Spleen (tissue), 11 donors: ENCODE data around the gene CASQ2. TPM values are rescaled to one million over a fixed set of nuclear protein-coding genes. Genes with fewer than 3 reads are reported as not detected.

Experiments used
- DNase-seq: peaks from one replicate; pipeline ENCODE4 v3.0.0-alpha.2; 2020
- H3K27ac ChIP-seq, 8 donors: fragments of 200-600 bp; sonication (generic) in 7 of 8; 1 replicate in 4 of 8; 2 replicates in 4 of 8; pipeline versions ENCODE4 v1.5.0 to v1.8.0; 2016 to 2021; ENCODE audit warnings: inconsistent platforms in 4 of 8, mild to moderate bottlenecking in 4 of 8, moderate library complexity in 1 of 8
- H3K27me3 ChIP-seq, 7 donors: fragments of 200-600 bp; sonication (generic) in 6 of 7; replicated peaks in 1 of 7; 1 replicate in 4 of 7; 2 replicates in 3 of 7; pipeline versions ENCODE4 v1.5.0 to v1.8.0; 2016 to 2021; ENCODE audit warnings: inconsistent platforms in 3 of 7, mild to moderate bottlenecking in 1 of 7
- H3K36me3 ChIP-seq, 6 donors: fragments of 200-600 bp; sonication (generic) in 5 of 6; 1 replicate in 4 of 6; 2 replicates in 2 of 6; pipeline versions ENCODE4 v1.5.0 to v1.8.0; 2016 to 2021; ENCODE audit warnings: inconsistent platforms in 2 of 6
- H3K4me1 ChIP-seq, 6 donors: fragments of 200-600 bp; sonication (generic) in 5 of 6; 1 replicate in 3 of 6; 2 replicates in 3 of 6; pipeline versions ENCODE4 v1.5.0 to v1.8.0; 2016 to 2021; ENCODE audit warnings: inconsistent platforms in 3 of 6
- H3K4me3 ChIP-seq, 8 donors: fragments of 200-600 bp; sonication (generic) in 7 of 8; 1 replicate in 4 of 8; 2 replicates in 4 of 8; pipeline versions ENCODE4 v1.5.0 to v1.8.0; 2016 to 2021; ENCODE audit warnings: inconsistent platforms in 4 of 8, mild to moderate bottlenecking in 4 of 8, moderate library complexity in 2 of 8
- H3K9me3 ChIP-seq, 8 donors: fragments of 200-600 bp; sonication (generic) in 7 of 8; 1 replicate in 4 of 8; 2 replicates in 4 of 8; pipeline versions ENCODE4 v1.5.0 to v1.8.0; 2016 to 2021; ENCODE audit warnings: inconsistent platforms in 4 of 8
- POLR2A ChIP-seq, 3 donors: fragments of 450-650 bp; IDR thresholded peaks; one replicate each; pipeline ENCODE4 v1.5.1; 2017; ENCODE audit warnings: antibody characterized with exemption in 3 of 3, mild to moderate bottlenecking in 1 of 3
- POLR2AphosphoS5 ChIP-seq, 3 donors: sonication (generic); formaldehyde crosslinking; IDR thresholded peaks; one replicate each; pipeline ENCODE4 v1.5.1; 2017; ENCODE audit warnings: antibody characterized with exemption in 3 of 3
- WGBS, 5 donors: extraction: QIAGEN DNeasy Blood & Tissue Kit in 3 of 5; methylation state at CpG; one replicate each; pipeline versions ENCODE4 v1.1.5 to v1.1.7; 2013 to 2018; 5-methylcytosine and 5-hydroxymethylcytosine counted together
- intact Hi-C: fragments of 100-400 bp; cut with DNase I; formaldehyde crosslinking; loops from one replicate; pipeline ENCODE4 v1.15.0; 2023; ENCODE audit warnings: low total_unique reads
- polyA plus RNA-seq, 3 donors: library from polyadenylated mRNA; stranded (reverse); fragments of 200-250 nt; gene quantifications; one replicate each; pipeline ENCODE4 v1.2.1, GENCODE V29; 2013
- total RNA-seq, 7 donors: library from RNA; depleted of rRNA in 3 of 7; stranded (reverse); fragments of >200 nt in 3 of 7; fragmentation: NEBNext Ultra II Directional in 4 of 7; extraction: Animal tissue kit (Norgen Biotek cat#: 25700) in 4 of 7; gene quantifications; one replicate each; pipeline versions ENCODE4 v1.1.0 to v1.2.1, GENCODE V29; 2016 to 2021
- TF ChIP-seq, protein P1 (sequence below), 11 experiments: fragments of 200-600 bp in 7 of 11; fragments of 450-650 bp in 4 of 11; sonication (generic) in 4 of 11; IDR thresholded peaks in 8 of 11; conservative IDR thresholded peaks in 3 of 11; 1 replicate in 7 of 11; 2 replicates in 4 of 11; pipeline versions ENCODE4 v1.4.0 to v1.8.0; 2016 to 2021; ENCODE audit warnings: antibody characterized with exemption in 11 of 11, inconsistent platforms in 4 of 11, mild to moderate bottlenecking in 1 of 11
- donor health status: healthy with polysubstance abuse.
- donor health status: DM: no; HTN: no; CAD: no; lungs with moderate emphysema.
- donor health status: DM: no; HTN: no; CAD: no.
- donor health status: Bipolar disorder and iron deficiency.
- donor health status: healthy.
- donor health status: DM: no; HTN: no; CAD: no.
- donor health status: DM: yes; HTN: yes; CAD: no.

CASQ2 gene
- total and polyA plus RNA-seq, 10 donors: 0.24 to 0.93 (median 0.51) TPM

DNA sequence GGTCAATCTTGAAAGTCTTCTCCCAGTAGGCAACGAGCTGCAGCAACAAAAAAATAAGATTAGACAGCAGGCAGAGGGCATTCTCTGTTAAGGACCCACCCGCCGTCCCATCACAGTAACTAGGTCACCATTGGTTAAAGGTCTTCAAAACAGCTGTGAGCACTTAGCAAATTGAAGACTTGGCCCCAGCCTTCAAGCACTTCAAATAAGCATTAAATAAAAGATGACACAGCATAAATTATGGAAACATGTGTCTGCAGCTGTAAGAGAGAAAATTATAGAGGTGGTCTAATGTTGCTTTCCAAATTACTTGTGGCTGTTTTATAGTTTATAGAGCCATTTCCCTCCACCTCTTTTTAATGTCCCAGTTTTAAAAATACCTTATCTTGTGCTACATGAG lies 65.6 kb downstream of the CASQ2 start:
- H3K27ac ChIP-seq: no peak overlapping the region
- no peaks in the 10 kb centered on the region for H3K9me3 ChIP-seq
- H3K4me1 ChIP-seq: no peaks in the 10 kb centered on the region
- H3K4me3 ChIP-seq: no peak overlapping the region
- WGBS, 5 donors: 49 to 75% (median 71%) methylated on average over 3 of the region's 3 CpGs
- intact Hi-C loops: loop anchor here (10.0 kb wide), 1 partner anchor 88 kb away; no protein-coding TSS in a partner anchor
- DNase-seq: no peak
- no peaks in the 10 kb centered on the region for H3K36me3 ChIP-seq
- no peak for TF ChIP-seq POLR2AphosphoS5 (IDR thresholded peaks at IDR 0.05)
- TF ChIP-seq, protein P1, sequence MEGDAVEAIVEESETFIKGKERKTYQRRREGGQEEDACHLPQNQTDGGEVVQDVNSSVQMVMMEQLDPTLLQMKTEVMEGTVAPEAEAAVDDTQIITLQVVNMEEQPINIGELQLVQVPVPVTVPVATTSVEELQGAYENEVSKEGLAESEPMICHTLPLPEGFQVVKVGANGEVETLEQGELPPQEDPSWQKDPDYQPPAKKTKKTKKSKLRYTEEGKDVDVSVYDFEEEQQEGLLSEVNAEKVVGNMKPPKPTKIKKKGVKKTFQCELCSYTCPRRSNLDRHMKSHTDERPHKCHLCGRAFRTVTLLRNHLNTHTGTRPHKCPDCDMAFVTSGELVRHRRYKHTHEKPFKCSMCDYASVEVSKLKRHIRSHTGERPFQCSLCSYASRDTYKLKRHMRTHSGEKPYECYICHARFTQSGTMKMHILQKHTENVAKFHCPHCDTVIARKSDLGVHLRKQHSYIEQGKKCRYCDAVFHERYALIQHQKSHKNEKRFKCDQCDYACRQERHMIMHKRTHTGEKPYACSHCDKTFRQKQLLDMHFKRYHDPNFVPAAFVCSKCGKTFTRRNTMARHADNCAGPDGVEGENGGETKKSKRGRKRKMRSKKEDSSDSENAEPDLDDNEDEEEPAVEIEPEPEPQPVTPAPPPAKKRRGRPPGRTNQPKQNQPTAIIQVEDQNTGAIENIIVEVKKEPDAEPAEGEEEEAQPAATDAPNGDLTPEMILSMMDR (IDR thresholded peaks at IDR 0.05 in 8 of 11, conservative IDR thresholded peaks at IDR 0.05 in 3 of 11): no peak
- no peak for TF ChIP-seq POLR2A (IDR thresholded peaks at IDR 0.05)
- peaks cover 0 to 4% (median 0%) of the 10 kb centered on the region in 7 donors for H3K27me3 ChIP-seq

DNA sequence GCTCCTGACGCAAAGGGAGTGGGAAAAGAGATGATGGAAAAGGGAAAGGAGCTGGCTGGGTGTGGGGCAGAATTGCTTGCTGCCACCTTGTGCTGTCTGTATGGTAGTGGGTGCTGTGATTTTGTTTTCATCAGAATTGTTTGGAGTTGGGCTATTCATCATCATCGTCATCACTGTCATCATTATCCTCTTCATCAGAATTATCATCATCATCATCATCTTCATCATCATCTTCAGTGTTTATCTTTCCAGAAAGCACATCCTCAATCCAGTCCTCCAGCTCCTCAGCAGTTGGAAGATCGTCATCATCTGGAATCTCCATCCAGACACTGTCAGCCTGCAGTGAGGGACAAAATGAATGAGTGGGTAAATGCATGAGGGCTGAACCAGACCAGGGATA lies 67.4 kb downstream of the CASQ2 start:
- H3K9me3 ChIP-seq: no peaks in the 10 kb centered on the region
- no peaks in the 10 kb centered on the region for H3K4me1 ChIP-seq
- intact Hi-C loops: loop anchor here (10.0 kb wide), 1 partner anchor 86 kb away; no protein-coding TSS in a partner anchor
- no peak overlapping the region for H3K4me3 ChIP-seq
- TF ChIP-seq, protein P1 (IDR thresholded peaks at IDR 0.05 in 8 of 11, conservative IDR thresholded peaks at IDR 0.05 in 3 of 11): no peak
- TF ChIP-seq POLR2AphosphoS5 (IDR thresholded peaks at IDR 0.05): no peak
- no peak overlapping the region for H3K27ac ChIP-seq
- 64 to 97% (median 90%) methylated on average over 3 of the region's 3 CpGs for WGBS, 5 donors
- H3K27me3 ChIP-seq: no peaks in the 10 kb centered on the region
- no peak for DNase-seq
- H3K36me3 ChIP-seq: no peaks in the 10 kb centered on the region

DNA sequence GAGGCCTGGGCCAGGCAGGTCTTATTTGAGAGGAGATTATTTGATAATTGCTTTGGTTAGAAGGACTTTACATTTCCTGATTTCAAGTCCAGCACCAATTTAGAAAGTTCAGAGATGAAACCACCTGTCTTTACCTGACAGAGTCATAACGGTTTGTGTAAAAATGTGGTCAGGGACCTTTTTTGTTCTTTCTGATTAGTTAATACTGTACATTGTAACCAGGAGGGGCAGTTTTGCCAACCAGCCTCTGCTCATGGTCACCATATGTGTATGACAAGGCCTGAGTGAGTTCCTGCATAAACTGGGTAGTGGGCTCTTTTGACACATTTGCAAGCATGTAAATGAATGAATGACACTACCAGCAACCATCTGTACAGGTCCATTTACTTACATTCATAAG lies 70.9 kb downstream of the CASQ2 start:
- TF ChIP-seq POLR2AphosphoS5 (IDR thresholded peaks at IDR 0.05) (no peak), POLR2A (IDR thresholded peaks at IDR 0.05) (no peak)
- TF ChIP-seq, protein P1 (IDR thresholded peaks at IDR 0.05 in 8 of 11, conservative IDR thresholded peaks at IDR 0.05 in 3 of 11): no peak
- Histone ChIP-seq H3K4me3 (no peak overlapping the region), H3K4me1 (no peaks in the 10 kb centered on the region), H3K27ac (no peak overlapping the region), H3K36me3 (peaks cover 0 to 5% (median 0%) of the 10 kb centered on the region in 6 donors), H3K27me3 (no peaks in the 10 kb centered on the region), H3K9me3 (no peaks in the 10 kb centered on the region)
- intact Hi-C loops: no loop called here
- 69 to 90% (median 79%) methylated on average over 1 of the region's 1 CpG for WGBS, 5 donors
- no peak for DNase-seq

DNA sequence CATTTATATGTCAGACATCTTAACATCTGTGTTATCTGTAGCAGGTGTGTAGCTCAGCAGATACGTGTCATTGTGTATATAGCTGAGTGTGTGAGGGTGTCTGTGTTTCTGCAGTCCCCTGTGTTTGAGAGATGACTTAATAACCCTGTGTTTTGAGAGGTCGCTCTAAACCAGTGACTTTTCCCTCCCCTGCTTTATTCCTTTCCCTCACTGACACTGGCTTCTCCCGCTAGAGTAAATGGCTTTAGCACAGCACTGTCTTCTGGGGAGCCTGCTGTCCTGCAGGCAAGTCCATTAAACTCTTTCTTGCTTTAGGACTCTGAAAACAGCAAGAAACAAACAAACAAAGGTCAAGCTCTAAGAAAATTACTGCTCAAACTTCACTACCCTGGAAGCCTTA lies 73.7 kb downstream of the CASQ2 start:
- no peak for DNase-seq
- 87 to 97% (median 95%) methylated on average over 3 of the region's 3 CpGs for WGBS, 5 donors
- Histone ChIP-seq H3K36me3 (peaks cover 0 to 30% (median 8%) of the 10 kb centered on the region in 6 donors), H3K27me3 (no peaks in the 10 kb centered on the region), H3K27ac (no peak overlapping the region), H3K4me1 (no peaks in the 10 kb centered on the region), H3K9me3 (no peaks in the 10 kb centered on the region), H3K4me3 (no peak overlapping the region)
- intact Hi-C loops: no loop called here
- TF ChIP-seq POLR2A (IDR thresholded peaks at IDR 0.05) (no peak), POLR2AphosphoS5 (IDR thresholded peaks at IDR 0.05) (no peak)
- TF ChIP-seq, protein P1 (IDR thresholded peaks at IDR 0.05 in 8 of 11, conservative IDR thresholded peaks at IDR 0.05 in 3 of 11): no peak
